ENCODE results near the gene NUDT3.
"Not testable (repeated sequence)": the region's sequence is repeated elsewhere in the genome, so short reads cannot be mapped to it uniquely, and the experiment has no call there.

NUDT3 gene

DNA sequence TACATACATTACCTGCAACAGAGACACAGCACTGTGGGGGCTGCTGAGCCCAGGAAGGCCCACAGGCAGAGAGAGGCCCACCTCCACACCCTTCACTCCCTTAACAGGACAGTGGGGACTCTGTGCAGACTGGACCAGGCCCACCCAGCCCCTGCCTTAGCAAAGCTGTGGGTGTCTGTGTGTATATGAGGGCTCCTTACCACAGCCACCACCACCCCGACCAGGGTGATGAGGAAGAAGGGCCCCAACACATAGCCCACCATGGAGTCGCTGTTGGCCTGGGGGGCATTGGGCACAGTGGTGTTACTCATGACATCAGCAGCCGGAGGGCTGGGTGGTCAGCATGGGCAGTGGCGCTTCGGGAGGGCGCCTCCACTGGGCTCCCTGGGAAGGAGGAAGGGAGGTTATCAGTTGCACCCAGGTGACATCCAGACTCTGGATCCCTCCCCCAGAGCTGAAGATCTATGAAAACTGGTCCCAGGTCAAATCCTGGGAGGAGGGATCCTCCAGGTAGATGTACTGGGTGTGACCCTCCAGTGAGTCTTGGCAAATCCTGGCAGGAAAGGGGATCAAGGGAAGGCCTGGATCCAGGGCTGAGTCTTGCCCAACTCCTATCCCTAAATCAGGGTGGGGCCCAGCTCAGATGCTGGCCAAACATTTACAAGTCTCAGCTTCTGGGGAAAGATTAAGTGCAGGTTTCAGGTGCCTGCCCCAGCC lies 144.8 kb downstream of the NUDT3 start:
- no peak for DNase-seq

- DNase-seq = no peak
These were observed 145.7 kb downstream of the NUDT3 start for GRCh38 chr6:34246563-34247391.

- DNase-seq = no peak
These were observed 146.3 kb downstream of the NUDT3 start for GRCh38 chr6:34246249-34246562.

DNA sequence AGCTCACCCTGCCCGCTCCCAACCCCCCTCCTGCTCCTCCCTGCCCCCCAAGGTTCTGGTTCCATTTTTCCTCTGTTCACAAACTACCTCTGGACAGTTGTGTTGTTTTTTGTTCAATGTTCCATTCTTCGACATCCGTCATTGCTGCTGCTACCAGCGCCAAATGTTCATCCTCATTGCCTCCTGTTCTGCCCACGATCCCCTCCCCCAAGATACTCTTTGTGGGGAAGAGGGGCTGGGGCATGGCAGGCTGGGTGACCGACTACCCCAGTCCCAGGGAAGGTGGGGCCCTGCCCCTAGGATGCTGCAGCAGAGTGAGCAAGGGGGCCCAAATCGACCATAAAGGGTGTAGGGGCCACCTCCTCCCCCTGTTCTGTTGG lies 146.7 kb downstream of the NUDT3 start:
- not testable (repeated sequence) for DNase-seq

- DNase-seq = not testable (repeated sequence)
These were observed 147.3 kb downstream of the NUDT3 start for GRCh38 chr6:34245032-34245760.

DNA sequence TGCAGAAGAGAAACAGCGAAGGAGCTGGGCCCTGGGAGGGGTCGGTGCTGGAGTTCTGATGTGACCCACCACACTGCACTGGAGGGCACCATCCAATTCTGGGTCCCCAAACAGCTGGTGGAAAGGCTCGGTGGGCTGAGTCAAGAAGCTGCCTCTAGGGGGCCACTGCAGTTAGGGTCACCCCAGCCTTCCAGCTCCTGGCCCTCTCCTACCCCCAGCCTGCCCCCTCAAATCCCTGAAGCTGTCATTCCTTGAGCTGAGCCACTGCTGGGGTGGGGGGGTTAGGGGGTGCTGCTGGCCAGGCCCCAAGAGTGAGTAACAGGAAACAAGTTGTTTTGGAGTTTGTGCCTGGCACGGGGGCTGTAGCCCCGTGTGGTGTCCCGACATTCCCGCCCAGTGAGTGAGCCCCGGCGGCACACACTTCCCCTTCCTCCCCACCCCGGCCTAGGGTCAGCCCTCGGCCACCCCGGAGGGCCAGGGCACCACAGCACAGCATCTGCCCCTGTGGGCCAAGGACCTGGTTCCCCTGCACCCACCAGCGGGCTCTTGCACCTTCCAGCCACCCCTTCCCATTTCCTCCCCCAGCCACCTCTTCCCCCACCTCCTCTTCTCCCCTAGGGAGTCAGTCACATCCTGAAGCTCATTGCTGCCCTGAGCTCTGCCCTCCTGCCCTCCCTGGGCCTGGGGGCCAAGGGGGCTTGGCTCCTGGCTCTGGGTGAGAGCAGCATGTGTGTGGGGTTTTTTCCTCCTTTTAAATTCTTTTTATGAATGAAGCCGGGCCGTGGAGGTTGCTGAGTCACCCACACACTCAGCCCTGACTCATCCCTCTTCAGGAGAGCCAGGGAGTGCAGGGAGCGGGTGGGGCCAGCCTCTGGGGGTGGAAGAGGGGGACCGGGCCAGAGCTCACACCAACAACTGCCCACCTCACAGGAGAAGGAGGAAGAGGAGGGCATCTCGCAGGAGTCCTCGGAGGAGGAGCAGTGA lies 148.3 kb downstream of the NUDT3 start:
- DNase-seq = no peak

- no peak for DNase-seq
These were observed 149.2 kb downstream of the NUDT3 start for GRCh38 chr6:34243131-34243771.

DNA sequence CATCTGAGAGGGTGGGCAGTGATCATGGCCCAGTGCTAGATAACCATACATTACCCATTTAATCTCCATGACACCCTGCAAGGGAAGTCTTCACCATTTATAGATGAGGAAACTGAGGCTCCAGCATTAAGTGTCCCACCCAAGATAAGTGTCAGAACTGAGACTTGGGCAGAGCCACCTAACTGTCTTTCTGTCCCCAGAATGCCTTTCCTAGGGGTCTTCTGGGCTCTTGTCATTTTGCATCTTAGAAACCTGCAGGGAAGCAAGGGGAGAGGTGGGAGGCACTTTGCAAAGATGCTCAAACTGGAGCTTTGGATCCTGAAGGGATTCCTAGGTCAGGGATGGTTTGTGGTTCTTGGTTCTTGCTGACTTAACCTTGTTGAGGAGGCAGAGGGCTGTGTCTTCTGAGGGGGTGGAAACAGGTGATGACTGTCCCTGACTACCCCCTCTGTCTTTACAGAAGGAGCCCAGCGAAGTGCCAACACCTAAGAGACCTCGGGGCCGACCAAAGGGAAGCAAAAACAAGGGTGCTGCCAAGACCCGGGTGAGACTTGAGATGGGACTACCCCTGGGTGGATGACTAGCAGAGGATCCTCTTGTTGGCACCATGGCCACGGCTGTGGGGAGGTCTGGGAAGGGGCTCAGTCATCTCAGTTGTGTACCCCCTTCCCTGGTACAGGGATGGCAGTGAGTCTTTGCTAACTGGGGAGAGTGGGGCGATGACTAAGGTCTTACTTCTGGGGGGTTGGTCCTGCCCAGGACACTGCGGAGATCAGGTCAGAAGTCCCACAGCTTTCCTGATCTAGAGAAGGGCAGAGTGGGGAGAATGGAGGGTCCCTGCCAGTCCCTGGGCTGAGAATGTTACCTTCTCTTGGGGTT lies 150.0 kb downstream of the NUDT3 start:
- DNase-seq = no peak

DNA sequence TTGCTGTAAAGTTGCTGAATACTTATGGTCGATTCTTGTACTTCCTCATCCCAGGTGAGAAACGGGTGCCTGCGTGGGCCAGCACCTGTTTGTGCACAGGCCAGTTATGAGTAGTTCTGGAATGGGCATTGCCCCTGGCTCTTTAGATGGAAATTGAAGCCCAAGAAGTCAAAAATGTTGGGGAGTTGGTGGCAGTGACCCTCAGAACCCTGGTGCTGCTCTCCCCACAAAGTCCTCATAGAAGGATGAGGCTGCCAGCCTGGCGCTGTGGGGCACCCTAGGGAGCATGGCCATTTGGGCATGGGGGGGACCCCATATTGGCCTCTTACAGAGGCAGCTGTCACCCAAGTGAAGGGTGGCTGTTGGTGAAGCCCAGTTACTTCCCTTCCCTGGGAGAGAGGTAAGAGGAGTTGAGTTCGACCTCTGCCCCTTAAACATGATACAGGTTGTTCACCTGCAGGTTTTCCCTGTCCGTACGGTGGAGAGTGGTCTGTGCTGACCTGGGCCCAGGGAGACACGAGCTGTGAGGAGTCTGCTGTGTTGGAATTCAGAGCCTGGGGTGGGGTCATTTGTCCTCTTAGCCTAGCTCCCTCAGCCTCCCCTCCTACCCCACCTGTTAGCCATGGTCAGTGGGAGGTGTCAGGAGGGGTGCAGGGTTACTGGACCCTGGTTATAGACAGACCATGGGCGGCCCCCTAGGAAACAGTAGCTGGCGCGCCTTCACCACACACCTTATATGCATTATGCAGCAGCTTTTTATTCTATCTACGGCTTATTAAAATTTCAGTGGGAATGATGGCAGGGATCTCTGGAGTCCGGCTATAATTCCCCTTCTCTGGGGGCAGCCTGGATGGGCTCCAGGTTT lies 150.9 kb downstream of the NUDT3 start:
- DNase-seq = no peak

- DNase-seq = no peak
These were observed 151.9 kb downstream of the NUDT3 start for GRCh38 chr6:34240329-34241248.

DNA sequence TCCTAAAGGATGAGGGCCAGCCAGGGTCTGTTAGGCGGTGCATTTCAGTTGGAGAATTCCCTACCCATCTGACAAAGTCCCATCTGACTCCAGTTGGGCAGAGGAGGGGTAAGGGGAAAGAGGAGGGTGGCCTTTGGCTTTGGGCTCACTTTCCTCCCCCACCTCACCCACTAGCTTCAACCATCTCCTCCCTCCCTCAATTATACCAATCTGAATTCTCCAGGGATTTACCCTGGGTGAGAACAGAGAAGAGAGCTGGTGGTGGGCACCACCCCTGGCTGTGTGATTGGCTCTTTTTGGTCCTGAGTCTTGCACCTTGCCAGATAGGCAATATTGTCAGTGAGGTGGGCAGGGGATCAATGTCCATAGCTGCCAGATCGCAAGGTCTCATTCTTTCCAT lies 152.6 kb downstream of the NUDT3 start:
- DNase-seq = no peak

- DNase-seq = no peak
These were observed 153.0 kb downstream of the NUDT3 start for GRCh38 chr6:34239500-34239825.

GRCh38 chr6:34238585-34239499 lies 153.6 kb downstream of the NUDT3 start:
- DNase-seq = peak; percentile 40

- no peak for DNase-seq
These were observed 154.5 kb downstream of the NUDT3 start for GRCh38 chr6:34237722-34238584.

DNA sequence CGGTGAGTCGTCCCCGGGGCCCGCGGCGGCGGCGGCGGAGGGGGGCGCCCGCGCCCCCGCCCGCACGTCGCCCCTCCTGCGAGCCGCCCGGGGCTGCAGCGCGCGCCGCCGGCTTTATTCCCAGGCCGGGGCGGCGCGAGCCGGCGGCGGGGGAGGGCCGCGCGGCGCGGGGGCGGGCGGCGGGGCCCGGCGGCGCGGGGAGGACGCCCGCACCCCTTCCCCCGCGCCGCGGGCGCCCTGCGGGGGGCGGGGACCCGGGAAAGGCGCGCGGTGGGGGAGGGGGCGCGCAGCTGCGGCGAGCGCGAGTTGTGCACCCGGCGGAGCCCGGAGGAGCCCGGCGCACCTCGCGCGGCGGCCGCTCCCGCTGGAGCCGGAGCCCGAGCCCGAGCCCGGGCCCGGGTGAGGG lies 155.2 kb downstream of the NUDT3 start:
- DNase-seq = no peak

- DNase-seq = peak; percentile 85
These were observed 155.8 kb downstream of the NUDT3 start, which contains the start of gene HMGA1 for GRCh38 chr6:34236443-34237315. TSS of gene HMGA1 (plus strand) at chr6:34236873. CDS start at chr6:34240781, 3,908 bp downstream.
